Upper lobe of left lung (tissue), 6 donors: ENCODE data around the gene ITGBL1. TPM values are rescaled to one million over a fixed set of nuclear protein-coding genes. Genes with fewer than 3 reads are reported as not detected.

Experiments
- ATAC-seq, 2 donors: fragments of 200-7000 bp; cut with Tn5 transposase; one replicate each; pipeline ENCODE4 v1.9.1; 2022; ENCODE audit warnings: mild to moderate bottlenecking in 2 of 2, moderate library complexity in 2 of 2; ENCODE audit not compliant: low FRiP score in 2 of 2
- DNase-seq, 2 donors: peaks; one replicate each; pipeline ENCODE4 v3.0.0-alpha.2; 2019 to 2020
- H3K27ac ChIP-seq, 4 donors: fragments of 200-600 bp; sonication (generic); one replicate each; pipeline ENCODE4 v1.5.1; 2016 to 2019
- H3K27me3 ChIP-seq, 4 donors: fragments of 200-600 bp; sonication (generic); one replicate each; pipeline ENCODE4 v1.5.1; 2017 to 2019
- H3K36me3 ChIP-seq, 4 donors: fragments of 200-600 bp; sonication (generic); one replicate each; pipeline ENCODE4 v1.5.1; 2016 to 2019
- H3K4me1 ChIP-seq, 4 donors: fragments of 200-600 bp; sonication (generic); one replicate each; pipeline ENCODE4 v1.5.1; 2018 to 2019
- H3K4me3 ChIP-seq, 4 donors: fragments of 200-600 bp; sonication (generic); one replicate each; pipeline ENCODE4 v1.5.1; 2017 to 2019; ENCODE audit warnings: mild to moderate bottlenecking in 2 of 4, moderate library complexity in 1 of 4
- H3K9me3 ChIP-seq, 4 donors: fragments of 200-600 bp; sonication (generic); one replicate each; pipeline ENCODE4 v1.5.1; 2018 to 2019
- CTCF ChIP-seq, 6 experiments: fragments of 450-650 bp in 4 of 6; fragments of 200-600 bp in 2 of 6; sonication (generic) in 2 of 6; IDR thresholded peaks; one replicate each; pipeline ENCODE4 v1.5.1; 2016 to 2019; ENCODE audit warnings: antibody characterized with exemption in 6 of 6
- EP300 ChIP-seq, 4 donors: sonication (generic); formaldehyde crosslinking; IDR thresholded peaks; one replicate each; pipeline ENCODE4 v1.5.1; 2017; ENCODE audit warnings: antibody characterized with exemption in 4 of 4, control low read depth in 2 of 4
- POLR2A ChIP-seq, 4 donors: fragments of 450-650 bp; IDR thresholded peaks; one replicate each; pipeline ENCODE4 v1.5.1; 2016 to 2017; ENCODE audit warnings: antibody characterized with exemption in 4 of 4, mild to moderate bottlenecking in 2 of 4
- POLR2AphosphoS5 ChIP-seq, 2 donors: sonication (generic); formaldehyde crosslinking; IDR thresholded peaks; one replicate each; pipeline ENCODE4 v1.5.1; 2017; ENCODE audit warnings: antibody characterized with exemption in 2 of 2
- WGBS, 2 donors: methylation state at CpG; one replicate each; pipeline ENCODE4 v1.1.5; 2017 to 2018; 5-methylcytosine and 5-hydroxymethylcytosine counted together
- total RNA-seq, 6 donors: library from RNA; depleted of rRNA in 4 of 6; stranded (reverse); fragments of >200 nt in 4 of 6; gene quantifications; one replicate each; pipeline versions ENCODE4 v1.1.0 to v1.2.1, GENCODE V29; 2016 to 2021
- donor health status: DM: no; HTN: no; CAD: no; lungs with moderate emphysema.
- donor health status: DM: no; HTN: yes; CAD: no; lungs with severe emphysema.

ITGBL1 gene
- total RNA-seq, 6 donors from 2014 or later, result 5.2 to 51.9 (median 21.9) TPM

- ATAC-seq, result no peak
- 91 to 95% methylated on average over 3 of the region's 3 CpGs for WGBS, 2 donors
- H3K9me3 ChIP-seq, result no peaks in the 10 kb centered on the region
- no peak overlapping the region for H3K27ac ChIP-seq
- no peak for DNase-seq
- H3K4me3 ChIP-seq, result no peak overlapping the region
- H3K27me3 ChIP-seq, result no peaks in the 10 kb centered on the region
- H3K36me3 ChIP-seq, result no peaks in the 10 kb centered on the region
- TF ChIP-seq EP300 (IDR thresholded peaks at IDR 0.05) (no peak), POLR2A (IDR thresholded peaks at IDR 0.05) (no peak)
- no peaks in the 10 kb centered on the region for H3K4me1 ChIP-seq
These were observed 22.7 kb upstream of the ITGBL1 start for GRCh38 chr13:101429733-101430132.

- Histone ChIP-seq H3K36me3 (no peaks in the 10 kb centered on the region), H3K27me3 (no peaks in the 10 kb centered on the region), H3K9me3 (no peaks in the 10 kb centered on the region), H3K4me3 (no peak overlapping the region), H3K4me1 (no peaks in the 10 kb centered on the region), H3K27ac (no peak overlapping the region)
- TF ChIP-seq CTCF (IDR thresholded peaks at IDR 0.05) (no peak), POLR2A (IDR thresholded peaks at IDR 0.05) (no peak), EP300 (IDR thresholded peaks at IDR 0.05) (no peak), POLR2AphosphoS5 (IDR thresholded peaks at IDR 0.05) (no peak)
- ATAC-seq (no peak), DNase-seq (no peak)
These were observed 18.6 kb upstream of the ITGBL1 start for GRCh38 chr13:101433895-101434294.

GRCh38 chr13:101434486-101434885 is 18.0 kb upstream of the ITGBL1 start:
- Histone ChIP-seq H3K27ac (no peak overlapping the region), H3K36me3 (no peaks in the 10 kb centered on the region), H3K4me1 (no peaks in the 10 kb centered on the region), H3K4me3 (no peak overlapping the region), H3K27me3 (no peaks in the 10 kb centered on the region), H3K9me3 (no peaks in the 10 kb centered on the region)
- WGBS, 2 donors, result 86 to 87% methylated on average over 3 of the region's 3 CpGs
- ATAC-seq (no peak), DNase-seq (no peak)
- no peak for TF ChIP-seq CTCF (IDR thresholded peaks at IDR 0.05)
- no peak for TF ChIP-seq EP300 (IDR thresholded peaks at IDR 0.05)
- no peak for TF ChIP-seq POLR2AphosphoS5 (IDR thresholded peaks at IDR 0.05)
- no peak for TF ChIP-seq POLR2A (IDR thresholded peaks at IDR 0.05)

- Histone ChIP-seq H3K27ac (no peak overlapping the region), H3K4me3 (no peak overlapping the region), H3K36me3 (no peaks in the 10 kb centered on the region), H3K27me3 (no peaks in the 10 kb centered on the region), H3K4me1 (no peaks in the 10 kb centered on the region), H3K9me3 (no peaks in the 10 kb centered on the region)
- no peak for TF ChIP-seq POLR2A (IDR thresholded peaks at IDR 0.05)
- TF ChIP-seq POLR2AphosphoS5 (IDR thresholded peaks at IDR 0.05), result no peak
- no peak for TF ChIP-seq EP300 (IDR thresholded peaks at IDR 0.05)
- no peak for TF ChIP-seq CTCF (IDR thresholded peaks at IDR 0.05)
- ATAC-seq (no peak), DNase-seq (no peak)
- WGBS, 2 donors, result 45 to 57% methylated on average over 4 of the region's 4 CpGs
These were observed 4.6 kb upstream of the ITGBL1 start for GRCh38 chr13:101447852-101448251.

- 49 to 53% methylated on average over 5 of the region's 5 CpGs for WGBS, 2 donors
- Histone ChIP-seq H3K4me1 (peaks cover 0 to 9% (median 0%) of the 10 kb centered on the region in 4 donors), H3K27me3 (peaks cover 0 to 3% (median 0%) of the 10 kb centered on the region in 4 donors), H3K36me3 (no peaks in the 10 kb centered on the region), H3K27ac (no peak overlapping the region), H3K9me3 (no peaks in the 10 kb centered on the region), H3K4me3 (no peak overlapping the region)
- no peak for TF ChIP-seq POLR2AphosphoS5 (IDR thresholded peaks at IDR 0.05)
- TF ChIP-seq CTCF (IDR thresholded peaks at IDR 0.05), result no peak
- TF ChIP-seq EP300 (IDR thresholded peaks at IDR 0.05), result no peak
- no peak for TF ChIP-seq POLR2A (IDR thresholded peaks at IDR 0.05)
- DNase-seq (no peak), ATAC-seq (peak in 1 of 2 donors; percentile 45)
These were observed 2.4 kb upstream of the ITGBL1 start for GRCh38 chr13:101449790-101450748.
